BJ (cell line): ENCODE data around the gene TFAM. TPM values are rescaled to one million over a fixed set of nuclear protein-coding genes. Genes with fewer than 3 reads are reported as not detected.
A peak's percentile ranks its signal among the peaks of the same experiment; 100 is the strongest.

ENCODE experiments used
- CTCF ChIA-PET: fragments of 350-600 bp; formaldehyde crosslinking; extraction: SDS; loops from one replicate; lab custom pipeline; 2021; ENCODE audit warnings: antibody characterized with exemption, inconsistent platforms; lab: Yijun Ruan, JAX
- POLR2A ChIA-PET: fragments of 300-600 bp; sonication (Branson Sonifier 250); formaldehyde crosslinking; extraction: SDS; loops from one replicate; lab custom pipeline; 2021; ENCODE audit warnings: antibody characterized with exemption; lab: Charles Lee
- DNase-seq: peaks from one replicate; pipeline ENCODE4 v3.0.0-alpha.2; 2011; ENCODE audit warnings: low read depth
- H3K27me3 ChIP-seq: 2 replicates; pipeline ENCODE4 v1.6.0; 2011; ENCODE audit warnings: low read length; ENCODE audit not compliant: control insufficient read depth, insufficient read depth
- H3K36me3 ChIP-seq: 2 replicates; pipeline ENCODE4 v1.5.1; 2011; ENCODE audit warnings: low read length; ENCODE audit not compliant: control insufficient read depth, insufficient read depth
- H3K4me3 ChIP-seq: 2 replicates; pipeline ENCODE4 v1.5.1; 2011; ENCODE audit warnings: low read depth, mild to moderate bottlenecking, control low read depth, low read length
- polyA plus RNA-seq: library from polyadenylated mRNA; depleted of rRNA; stranded (reverse); fragments of >200 nt; gene quantifications from 2 replicates; pipeline ENCODE4 v1.2.3, GENCODE V29; 2011
- TF ChIP-seq, protein P1 (sequence below): IDR thresholded peaks from 2 replicates; pipeline ENCODE4 v1.5.1; 2011; ENCODE audit warnings: low read depth, mild to moderate bottlenecking, control low read depth, inconsistent platforms, low read length, moderate library complexity; ENCODE audit not compliant: insufficient read depth

Gene TFAM
- polyA plus RNA-seq, 1 experiment = 9.0 TPM

DNA sequence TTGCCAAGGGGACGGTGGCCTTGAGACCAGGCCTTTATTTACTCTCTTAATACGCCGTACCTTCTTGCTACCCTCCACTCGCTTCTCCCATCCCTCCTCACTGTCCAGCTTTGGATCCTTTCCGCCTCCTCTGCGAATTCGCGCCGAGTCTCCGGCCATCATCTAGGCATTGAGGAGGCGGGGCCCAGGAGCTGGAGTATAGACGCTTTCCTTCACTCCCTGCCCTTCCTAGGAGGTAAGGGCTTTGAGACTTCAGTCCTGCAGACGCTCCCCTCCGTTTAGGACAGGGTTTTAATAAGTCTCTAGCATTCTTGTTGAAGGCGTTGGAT is 538 bp downstream of the TFAM start:
- DNase-seq = no peak
- H3K4me3 ChIP-seq = peak overlapping the region; percentile 71
- no peaks in the 10 kb centered on the region for H3K27me3 ChIP-seq
- ChIA-PET CTCF (interaction anchor here (0.9 to 2.5 kb wide), 5 partner anchors 12 to 86 kb away, joined by 3 to 7 read pairs (median 5); no protein-coding TSS in a partner anchor), POLR2A (no interaction called here)
- TF ChIP-seq, protein P1, sequence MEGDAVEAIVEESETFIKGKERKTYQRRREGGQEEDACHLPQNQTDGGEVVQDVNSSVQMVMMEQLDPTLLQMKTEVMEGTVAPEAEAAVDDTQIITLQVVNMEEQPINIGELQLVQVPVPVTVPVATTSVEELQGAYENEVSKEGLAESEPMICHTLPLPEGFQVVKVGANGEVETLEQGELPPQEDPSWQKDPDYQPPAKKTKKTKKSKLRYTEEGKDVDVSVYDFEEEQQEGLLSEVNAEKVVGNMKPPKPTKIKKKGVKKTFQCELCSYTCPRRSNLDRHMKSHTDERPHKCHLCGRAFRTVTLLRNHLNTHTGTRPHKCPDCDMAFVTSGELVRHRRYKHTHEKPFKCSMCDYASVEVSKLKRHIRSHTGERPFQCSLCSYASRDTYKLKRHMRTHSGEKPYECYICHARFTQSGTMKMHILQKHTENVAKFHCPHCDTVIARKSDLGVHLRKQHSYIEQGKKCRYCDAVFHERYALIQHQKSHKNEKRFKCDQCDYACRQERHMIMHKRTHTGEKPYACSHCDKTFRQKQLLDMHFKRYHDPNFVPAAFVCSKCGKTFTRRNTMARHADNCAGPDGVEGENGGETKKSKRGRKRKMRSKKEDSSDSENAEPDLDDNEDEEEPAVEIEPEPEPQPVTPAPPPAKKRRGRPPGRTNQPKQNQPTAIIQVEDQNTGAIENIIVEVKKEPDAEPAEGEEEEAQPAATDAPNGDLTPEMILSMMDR = no peak
- peaks cover 2% of the 10 kb centered on the region; the same call in 1 of the 2 replicates for H3K36me3 ChIP-seq

GRCh38 chr10:58389024-58389423 is 3.8 kb downstream of the TFAM start:
- ChIA-PET POLR2A (no interaction called here), CTCF (no interaction called here)
- Histone ChIP-seq H3K36me3 (peaks cover 4% of the 10 kb centered on the region), H3K27me3 (no peaks in the 10 kb centered on the region), H3K4me3 (no peak overlapping the region)
- no peak for DNase-seq
- TF ChIP-seq, protein P1 = no peak

DNA sequence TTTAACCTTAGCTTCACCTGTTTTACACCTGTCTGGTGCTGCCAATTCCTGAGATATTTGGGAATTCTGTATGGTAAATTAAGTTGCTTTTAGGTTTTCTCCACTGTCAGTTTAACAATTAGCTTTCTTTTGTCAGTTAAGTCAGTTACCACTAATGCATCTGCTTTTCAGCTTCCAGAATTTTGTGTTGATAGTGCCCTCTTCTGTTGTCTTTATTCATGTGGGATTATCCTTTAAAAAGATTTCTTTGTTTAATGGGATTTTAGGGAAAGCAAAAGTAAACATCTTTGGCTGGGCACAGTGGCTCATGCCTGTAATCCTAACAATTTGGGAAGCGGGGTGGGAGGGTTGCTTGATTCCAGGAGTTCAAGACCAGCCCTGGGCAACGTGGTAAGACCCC is 8.1 kb downstream of the TFAM start:
- DNase-seq = no peak
- Histone ChIP-seq H3K36me3 (peaks cover 4% of the 10 kb centered on the region), H3K4me3 (no peak overlapping the region), H3K27me3 (no peaks in the 10 kb centered on the region)
- ChIA-PET CTCF (interaction anchor here (0.6 to 3.8 kb wide), 4 partner anchors 13 to 141 kb away, joined by 3 to 21 read pairs (median 4); no protein-coding TSS in a partner anchor), POLR2A (no interaction called here)
- TF ChIP-seq, protein P1 = 0 out of 2 replicates have a peak, but pooled peaks have one; percentile 11

GRCh38 chr10:58394471-58394870 is 9.3 kb downstream of the TFAM start:
- TF ChIP-seq, protein P1 = no peak
- POLR2A ChIA-PET = no interaction called here
- H3K4me3 ChIP-seq = no peak overlapping the region
- peaks cover 4% of the 10 kb centered on the region for H3K36me3 ChIP-seq
- no peak for DNase-seq
- no peaks in the 10 kb centered on the region for H3K27me3 ChIP-seq
- CTCF ChIA-PET = interaction anchor here (1.2 to 3.8 kb wide), 2 partner anchors 14 to 94 kb away, joined by 5 to 21 read pairs; no protein-coding TSS in a partner anchor

DNA sequence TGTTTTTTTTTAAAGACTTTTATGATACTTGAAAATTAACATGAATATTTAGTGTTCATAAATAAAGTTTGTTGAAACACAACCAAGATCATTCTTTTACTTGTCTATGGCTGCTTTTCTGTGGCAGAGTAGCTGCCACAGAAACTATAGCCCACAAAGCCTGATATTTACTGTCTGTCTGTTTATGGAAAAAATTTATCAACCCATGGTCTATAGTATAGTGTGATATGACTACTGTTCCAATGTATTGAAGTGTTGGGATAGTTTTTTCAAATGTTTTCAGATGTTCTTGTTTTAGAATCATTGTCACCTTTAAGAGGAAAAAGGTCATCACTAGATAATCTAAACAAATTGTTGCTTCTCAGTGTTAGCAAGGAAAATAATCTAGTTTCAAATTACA is 10.8 kb downstream of the TFAM start:
- Histone ChIP-seq H3K27me3 (no peaks in the 10 kb centered on the region), H3K36me3 (peaks cover 3% of the 10 kb centered on the region), H3K4me3 (no peak overlapping the region)
- TF ChIP-seq, protein P1 = no peak
- POLR2A ChIA-PET = no interaction called here
- CTCF ChIA-PET = no interaction called here
- DNase-seq = no peak
